MM.1S (cell line): ENCODE results near the gene LRRC1.

ENCODE experiments used
- DNase-seq: peaks from one replicate; pipeline ENCODE4 v3.0.0-alpha.2; 2015
- H2AFZ ChIP-seq: fragments of 300-600 bp; sonication (generic); 2 replicates; pipeline ENCODE4 v1.6.0; 2016; ENCODE audit warnings: antibody characterized with exemption, low read length
- H3F3A ChIP-seq: fragments of 300-600 bp; sonication (generic); 2 replicates; pipeline ENCODE4 v1.6.1; 2016; ENCODE audit warnings: mild to moderate bottlenecking, antibody characterized with exemption, low read length, moderate library complexity, mixed read lengths; ENCODE audit not compliant: insufficient read depth
- H3K27ac ChIP-seq: fragments of 300-600 bp; sonication (generic); 2 replicates; pipeline ENCODE4 v1.5.1; 2016; ENCODE audit warnings: mild to moderate bottlenecking, low read length
- H3K27me3 ChIP-seq: fragments of 300-600 bp; sonication (generic); replicated peaks from 2 replicates; pipeline ENCODE4 v1.6.0; 2016; ENCODE audit warnings: low read length; ENCODE audit not compliant: insufficient read depth
- H3K36me3 ChIP-seq: fragments of 300-600 bp; sonication (generic); replicated peaks from 2 replicates; pipeline ENCODE4 v1.6.1; 2016; ENCODE audit warnings: mild to moderate bottlenecking, low read length, mixed read lengths; ENCODE audit not compliant: insufficient read depth
- H3K4me1 ChIP-seq: fragments of 300-600 bp; sonication (generic); 2 replicates; pipeline ENCODE4 v1.6.1; 2016; ENCODE audit warnings: low read length, mixed read lengths
- H3K4me2 ChIP-seq: fragments of 300-600 bp; sonication (generic); 2 replicates; pipeline ENCODE4 v1.6.0; 2016; ENCODE audit warnings: low read depth, low read length
- H3K4me3 ChIP-seq: fragments of 300-600 bp; sonication (generic); 2 replicates; pipeline ENCODE4 v1.5.1; 2016; ENCODE audit warnings: low read length, mixed read lengths
- H3K79me2 ChIP-seq: fragments of 300-600 bp; sonication (generic); 2 replicates; pipeline ENCODE4 v1.6.1; 2016; ENCODE audit warnings: mixed run types, low read length, mixed read lengths
- H3K9ac ChIP-seq: fragments of 300-600 bp; sonication (generic); 2 replicates; pipeline ENCODE4 v1.6.1; 2016; ENCODE audit warnings: low read length, mixed read lengths
- H3K9me2 ChIP-seq: fragments of 300-600 bp; sonication (generic); replicated peaks from 2 replicates; pipeline ENCODE4 v1.6.1; 2016; ENCODE audit warnings: mild to moderate bottlenecking, low read length, mixed read lengths; ENCODE audit not compliant: insufficient read depth
- H3K9me3 ChIP-seq: fragments of 300-600 bp; sonication (generic); replicated peaks from 2 replicates; pipeline ENCODE4 v1.6.1; 2016; ENCODE audit warnings: mild to moderate bottlenecking, low read length, mixed read lengths; ENCODE audit not compliant: insufficient read depth
- H4K20me1 ChIP-seq: fragments of 300-600 bp; sonication (generic); 2 replicates; pipeline ENCODE4 v1.6.1; 2016; ENCODE audit warnings: mild to moderate bottlenecking, low read length, moderate library complexity, mixed read lengths; ENCODE audit not compliant: insufficient read depth
- EZH2 ChIP-seq: fragments of 300-600 bp; sonication (generic); optimal IDR thresholded peaks from 2 replicates; pipeline ENCODE3; 2017; ENCODE audit warnings: low read depth, mild to moderate bottlenecking, antibody characterized with exemption, low read length, mixed read lengths
- EZH2phosphoT487 ChIP-seq: fragments of 300-600 bp; sonication (generic); IDR thresholded peaks from 2 replicates; pipeline ENCODE4 v1.6.1; 2018; ENCODE audit warnings: antibody characterized with exemption, low read length
- TF ChIP-seq, protein P1 (sequence below): fragments of 300-600 bp; sonication (generic); IDR thresholded peaks from 2 replicates; pipeline ENCODE4 v1.5.1; 2016; ENCODE audit warnings: antibody characterized with exemption, low read length, mixed read lengths

The LRRC1 gene

GRCh38 chr6:53868626-53869025 lies 73.8 kb downstream of the LRRC1 start:
- Histone ChIP-seq H3K4me3 (no peak overlapping the region), H3K27me3 (no peaks in the 10 kb centered on the region), H3K4me1 (no peaks in the 10 kb centered on the region), H3K9ac (no peak overlapping the region), H2AFZ (no peak overlapping the region), H3K9me3 (no peaks in the 10 kb centered on the region), H4K20me1 (no peaks in the 10 kb centered on the region), H3K4me2 (no peak overlapping the region), H3K27ac (no peak overlapping the region), H3K79me2 (peaks cover 67% of the 10 kb centered on the region), H3K36me3 (no peaks in the 10 kb centered on the region), H3K9me2 (no peaks in the 10 kb centered on the region), H3F3A (no peaks in the 10 kb centered on the region)
- TF ChIP-seq, protein P1, sequence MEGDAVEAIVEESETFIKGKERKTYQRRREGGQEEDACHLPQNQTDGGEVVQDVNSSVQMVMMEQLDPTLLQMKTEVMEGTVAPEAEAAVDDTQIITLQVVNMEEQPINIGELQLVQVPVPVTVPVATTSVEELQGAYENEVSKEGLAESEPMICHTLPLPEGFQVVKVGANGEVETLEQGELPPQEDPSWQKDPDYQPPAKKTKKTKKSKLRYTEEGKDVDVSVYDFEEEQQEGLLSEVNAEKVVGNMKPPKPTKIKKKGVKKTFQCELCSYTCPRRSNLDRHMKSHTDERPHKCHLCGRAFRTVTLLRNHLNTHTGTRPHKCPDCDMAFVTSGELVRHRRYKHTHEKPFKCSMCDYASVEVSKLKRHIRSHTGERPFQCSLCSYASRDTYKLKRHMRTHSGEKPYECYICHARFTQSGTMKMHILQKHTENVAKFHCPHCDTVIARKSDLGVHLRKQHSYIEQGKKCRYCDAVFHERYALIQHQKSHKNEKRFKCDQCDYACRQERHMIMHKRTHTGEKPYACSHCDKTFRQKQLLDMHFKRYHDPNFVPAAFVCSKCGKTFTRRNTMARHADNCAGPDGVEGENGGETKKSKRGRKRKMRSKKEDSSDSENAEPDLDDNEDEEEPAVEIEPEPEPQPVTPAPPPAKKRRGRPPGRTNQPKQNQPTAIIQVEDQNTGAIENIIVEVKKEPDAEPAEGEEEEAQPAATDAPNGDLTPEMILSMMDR, result no peak
- TF ChIP-seq EZH2phosphoT487 (no peak), EZH2 (no peak)
- no peak for DNase-seq

DNA sequence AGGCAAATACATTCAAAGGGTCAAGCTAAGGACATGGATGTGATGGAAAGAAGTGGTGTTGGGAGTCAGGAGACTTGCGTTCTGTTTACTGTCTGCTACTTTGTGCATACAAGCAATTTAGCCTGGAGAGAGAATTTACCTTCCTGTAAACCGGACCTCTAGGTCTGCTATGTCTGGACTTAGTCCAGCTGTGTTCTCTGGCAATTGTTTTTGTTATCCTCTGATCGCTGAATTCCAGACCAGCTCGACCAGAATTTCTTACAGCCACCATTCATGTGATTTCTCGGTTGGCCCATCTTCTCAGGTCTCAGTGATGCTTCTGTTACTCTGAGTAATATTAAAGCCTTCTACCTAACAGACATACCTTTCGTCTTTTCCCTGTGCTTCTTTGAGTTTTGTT lies 75.2 kb downstream of the LRRC1 start:
- Histone ChIP-seq H3K9me3 (no peaks in the 10 kb centered on the region), H3K4me2 (no peak overlapping the region), H3K9ac (no peak overlapping the region), H3K9me2 (no peaks in the 10 kb centered on the region), H3F3A (no peaks in the 10 kb centered on the region), H3K27ac (no peak overlapping the region), H3K4me1 (no peaks in the 10 kb centered on the region), H3K27me3 (no peaks in the 10 kb centered on the region), H3K4me3 (no peak overlapping the region), H2AFZ (no peak overlapping the region), H4K20me1 (no peaks in the 10 kb centered on the region), H3K79me2 (peaks cover 61% of the 10 kb centered on the region), H3K36me3 (no peaks in the 10 kb centered on the region)
- DNase-seq, result no peak
- TF ChIP-seq EZH2phosphoT487 (no peak), EZH2 (no peak)
- TF ChIP-seq, protein P1, result no peak

DNA sequence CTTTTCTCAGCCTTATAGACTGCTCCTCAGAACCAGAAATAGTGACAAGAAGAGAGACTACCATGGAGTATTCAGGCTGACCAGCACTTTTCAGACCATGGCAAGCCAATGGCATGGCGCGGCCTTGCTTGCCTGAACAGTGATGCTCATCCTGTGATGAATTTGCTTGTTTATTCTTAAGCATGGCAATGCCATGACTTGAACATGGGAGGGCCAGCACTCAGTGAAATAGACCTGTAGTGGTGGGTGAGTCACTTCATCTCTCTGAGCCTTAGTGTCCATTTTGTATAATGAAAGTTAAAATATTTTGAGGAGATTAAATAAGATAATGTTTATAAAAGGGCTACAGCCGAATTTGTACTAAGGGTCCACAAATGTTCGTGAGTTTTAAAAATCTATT lies 79.1 kb downstream of the LRRC1 start:
- no peak for DNase-seq
- Histone ChIP-seq H3K27ac (no peak overlapping the region), H3F3A (no peaks in the 10 kb centered on the region), H3K4me1 (no peaks in the 10 kb centered on the region), H4K20me1 (no peaks in the 10 kb centered on the region), H3K9ac (no peak overlapping the region), H3K4me2 (no peak overlapping the region), H3K9me3 (no peaks in the 10 kb centered on the region), H3K9me2 (no peaks in the 10 kb centered on the region), H3K27me3 (no peaks in the 10 kb centered on the region), H3K4me3 (no peak overlapping the region), H3K79me2 (peaks cover 48% of the 10 kb centered on the region), H2AFZ (no peak overlapping the region), H3K36me3 (no peaks in the 10 kb centered on the region)
- TF ChIP-seq, protein P1, result no peak
- TF ChIP-seq EZH2 (no peak), EZH2phosphoT487 (no peak)
